CD4-positive, alpha-beta T cell treated with Interleukin-17A for 1 hour (primary cell): ENCODE results near the gene TMTC4.
"Not testable (repeated sequence)": the region's sequence is repeated elsewhere in the genome, so short reads cannot be mapped to it uniquely, and the experiment has no call there.

Experiments
- DNase-seq: peaks from one replicate; pipeline ENCODE4 v3.0.0-alpha.2; 2020

The TMTC4 gene

DNA sequence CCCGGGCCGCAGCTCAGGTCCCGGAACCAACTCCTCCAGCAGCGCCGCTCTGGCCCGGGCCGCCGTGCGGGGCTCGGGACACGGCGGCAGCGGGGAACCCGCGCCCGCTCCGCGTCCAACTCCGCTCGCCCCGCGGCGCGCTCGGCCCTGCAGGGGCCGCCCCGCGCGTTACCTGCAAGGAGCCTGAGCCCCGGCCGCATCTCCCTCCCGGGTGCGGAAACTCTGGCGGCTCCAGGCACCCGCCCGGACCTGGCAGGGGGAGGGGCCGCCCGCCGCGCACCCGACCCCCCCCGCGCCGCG, at the start of gene TMTC4:
TMTC4 (minus strand) TSS at position 224 of the 300 bp plus-strand sequence. CDS start 4,433 bp downstream, outside the sequence.
- no peak for DNase-seq

GRCh38 chr13:100722517-100722916, 47.9 kb upstream of the TMTC4 start:
- DNase-seq = no peak

DNA sequence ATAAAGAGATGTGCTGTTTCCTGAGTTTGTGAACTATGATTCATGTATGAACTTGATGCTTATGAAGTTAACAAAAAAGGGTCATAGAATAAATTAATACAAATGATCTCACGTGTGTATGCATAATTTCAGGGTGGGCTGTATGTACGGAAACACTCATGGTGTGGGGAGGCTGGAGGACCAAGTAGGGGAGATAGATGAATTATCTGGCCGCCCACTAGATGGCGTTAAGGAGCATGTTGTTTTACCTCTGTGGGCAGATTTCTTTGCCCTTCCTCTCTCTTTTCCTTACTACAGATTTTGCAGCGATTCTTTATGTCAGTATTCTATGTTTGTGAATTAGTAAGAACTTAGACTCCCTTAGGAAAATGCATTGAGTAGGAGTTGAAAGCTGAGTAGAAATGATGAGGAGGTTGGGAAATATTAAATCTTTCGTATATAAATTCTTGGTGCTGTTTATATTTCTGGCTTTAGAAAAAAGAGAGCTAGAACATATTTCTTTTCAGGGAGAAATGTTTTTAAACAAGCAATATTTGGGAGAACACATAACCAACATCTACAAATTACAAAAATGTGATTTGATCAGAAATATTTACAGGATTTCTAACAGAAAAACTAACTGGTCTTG, 47.4 kb upstream of the TMTC4 start:
- peak; percentile 52 for DNase-seq

DNA sequence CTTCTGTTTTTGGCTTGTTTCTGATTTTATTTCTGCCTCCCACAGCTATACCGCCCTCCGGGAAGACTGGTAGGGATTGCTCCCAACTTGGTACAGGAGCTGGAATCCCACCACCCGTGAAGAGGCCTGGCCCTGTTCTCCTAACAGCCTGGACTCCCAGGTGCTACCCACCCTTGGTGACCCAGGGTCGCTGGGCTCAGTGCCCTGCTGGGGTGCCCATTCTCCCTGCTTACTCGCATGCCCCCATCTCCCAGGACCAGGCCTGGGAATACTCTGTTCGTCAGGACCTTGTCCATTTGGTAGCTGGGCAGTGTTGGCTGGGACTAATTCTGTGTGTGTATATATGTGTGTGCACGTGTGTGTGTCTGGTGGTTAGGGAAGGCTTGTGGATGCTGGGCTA, 41.0 kb upstream of the TMTC4 start:
- no peak for DNase-seq

DNA sequence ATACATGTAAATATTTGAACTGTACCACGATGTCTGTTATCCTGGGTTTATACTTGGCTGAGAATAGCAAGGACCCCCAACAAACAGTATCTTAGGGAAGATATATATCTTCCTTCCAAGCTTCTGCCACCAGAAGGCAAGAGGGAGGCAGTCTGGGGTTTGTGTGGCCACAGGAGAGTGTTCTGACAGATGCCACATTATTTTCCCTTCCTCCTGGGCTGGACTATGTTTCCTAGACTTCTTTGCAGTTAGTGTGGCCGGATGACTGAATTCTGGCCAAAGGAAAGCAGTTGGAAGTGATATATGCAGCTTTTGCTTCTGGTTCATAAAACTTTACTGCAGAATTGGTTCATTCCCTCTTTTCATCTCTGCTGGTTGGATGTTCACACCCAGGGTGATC, 39.9 kb upstream of the TMTC4 start:
- no peak for DNase-seq

- DNase-seq = no peak
These were observed 35.6 kb upstream of the TMTC4 start for GRCh38 chr13:100710176-100710575.

GRCh38 chr13:100707818-100708740, 33.5 kb upstream of the TMTC4 start:
- no peak for DNase-seq

DNA sequence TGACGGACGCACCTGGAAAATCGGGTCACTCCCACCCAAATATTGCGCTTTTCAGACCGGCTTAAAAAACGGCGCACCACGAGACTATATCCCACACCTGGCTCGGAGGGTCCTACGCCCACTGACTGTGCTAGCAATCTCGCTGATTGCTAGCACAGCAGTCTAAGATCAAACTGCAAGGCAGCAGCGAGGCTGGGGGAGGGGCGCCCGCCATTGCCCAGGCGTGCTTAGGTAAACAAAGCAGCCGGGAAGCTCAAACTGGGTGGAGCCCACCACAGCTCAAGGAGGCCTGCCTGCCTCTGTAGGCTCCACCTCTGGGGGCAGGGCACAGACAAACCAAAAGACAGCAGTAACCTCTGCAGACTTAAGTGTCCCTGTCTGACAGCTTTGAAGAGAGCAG, 23.7 kb upstream of the TMTC4 start:
- not testable (repeated sequence) for DNase-seq

DNA sequence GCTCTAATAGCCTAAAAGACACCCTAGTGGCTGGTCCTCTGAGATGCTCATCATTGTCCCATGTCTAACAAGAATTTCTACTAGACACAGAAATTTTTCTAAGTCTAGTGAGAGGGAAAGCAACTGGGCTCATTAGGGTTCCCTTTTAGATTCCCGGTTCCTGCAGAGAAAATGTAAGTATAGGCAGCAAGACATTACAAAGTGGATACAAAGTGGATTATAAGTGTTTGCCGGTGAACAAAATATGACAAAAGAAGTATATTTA, 20.8 kb upstream of the TMTC4 start:
- DNase-seq = no peak

GRCh38 chr13:100694722-100695508, 20.3 kb upstream of the TMTC4 start:
- DNase-seq = no peak

DNA sequence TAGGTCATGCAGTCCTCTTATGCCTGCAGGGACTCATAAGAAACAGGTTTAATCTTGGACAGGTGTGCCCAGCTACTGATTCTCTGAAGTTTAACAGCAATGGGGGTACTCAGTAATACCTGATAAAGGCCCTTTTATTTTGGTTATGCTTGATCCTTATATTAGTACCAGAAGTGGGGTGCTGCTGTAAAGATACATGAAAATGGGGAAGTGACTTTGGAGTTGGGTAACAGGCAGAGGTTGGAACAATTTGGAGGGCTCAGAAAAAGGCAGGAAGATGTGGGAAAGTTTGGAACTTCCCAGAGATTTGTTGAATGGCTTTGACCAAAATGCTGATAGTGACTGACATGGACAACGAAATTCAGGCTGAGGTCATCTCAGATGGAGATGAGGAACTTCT, 14.6 kb upstream of the TMTC4 start:
- no peak for DNase-seq

DNA sequence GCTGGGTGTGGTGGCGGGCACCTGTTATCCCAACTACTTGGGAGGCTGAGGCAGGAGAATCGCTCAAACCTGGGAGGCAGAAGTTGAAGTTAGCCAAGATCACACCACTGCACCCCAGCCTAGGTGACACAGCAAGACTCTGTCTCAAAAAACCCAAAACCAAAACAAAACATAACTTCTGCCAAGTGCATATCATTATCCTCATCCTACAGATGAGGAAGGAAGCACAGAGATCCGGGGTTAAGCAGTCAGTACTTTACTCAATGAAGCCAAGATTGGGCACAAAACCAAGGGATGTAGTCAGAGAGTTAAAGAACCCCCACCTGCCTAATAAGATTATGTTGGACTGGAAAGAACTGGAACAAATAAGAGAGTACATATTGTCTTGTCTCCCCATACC, 5.5 kb upstream of the TMTC4 start:
- no peak for DNase-seq

GRCh38 chr13:100677128-100677527, 2.5 kb upstream of the TMTC4 start:
- DNase-seq = not testable (repeated sequence)

DNA sequence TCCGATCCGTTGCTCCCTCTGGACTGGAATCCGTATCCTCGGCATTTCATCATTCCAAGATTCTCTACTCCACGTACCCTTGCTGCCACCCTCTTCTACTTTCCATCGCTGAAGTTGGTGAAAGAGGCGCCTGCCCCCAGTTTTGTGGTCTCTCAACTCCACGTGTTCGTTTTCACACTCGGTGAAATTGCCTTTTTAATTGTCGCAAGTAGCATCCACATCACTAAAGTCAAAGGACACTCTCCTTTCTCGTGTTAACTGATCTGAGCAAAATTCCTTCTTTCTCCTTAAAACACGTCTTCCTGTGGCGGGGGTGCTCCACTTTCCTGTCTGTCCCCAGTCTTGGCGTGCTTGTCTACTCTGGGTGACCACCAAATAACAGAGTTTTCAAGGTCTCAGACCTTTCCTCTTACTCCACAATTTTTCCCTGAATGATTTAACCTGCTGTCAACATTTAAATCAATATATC, 1.1 kb upstream of the TMTC4 start:
- DNase-seq = peak; percentile 26

- peak; percentile 99 for DNase-seq
These were observed 471 bp upstream of the TMTC4 start for GRCh38 chr13:100674872-100675660.

GRCh38 chr13:100673713-100674571, 653 bp downstream of the TMTC4 start:
- peak; percentile 53 for DNase-seq

- no peak for DNase-seq
These were observed 1.3 kb downstream of the TMTC4 start for GRCh38 chr13:100673376-100673712.

GRCh38 chr13:100671389-100672182, 3.0 kb downstream of the TMTC4 start:
- DNase-seq = no peak

- no peak for DNase-seq
These were observed 6.2 kb downstream of the TMTC4 start for GRCh38 chr13:100668408-100668807.

DNA sequence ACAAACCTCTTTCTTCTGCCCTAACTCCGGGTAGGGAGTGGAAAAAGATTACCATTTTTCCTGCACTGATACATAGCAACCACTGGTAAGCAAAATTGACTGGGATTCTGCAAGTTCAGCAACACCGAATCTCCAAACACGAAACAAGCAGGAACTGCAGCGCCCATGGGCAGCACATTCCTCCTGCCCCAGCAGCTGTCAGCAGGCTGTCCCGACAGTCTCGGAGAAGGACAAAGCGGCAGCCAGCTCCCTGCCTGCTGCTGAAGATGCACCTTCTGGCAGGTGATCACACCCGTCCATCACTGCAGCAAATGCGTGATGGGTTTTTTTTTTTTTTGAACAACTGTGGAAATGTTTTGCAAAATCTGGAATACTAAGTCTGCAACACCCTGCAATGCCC, 6.7 kb downstream of the TMTC4 start:
- DNase-seq = no peak

GRCh38 chr13:100666124-100666523, 8.5 kb downstream of the TMTC4 start:
- no peak for DNase-seq
